HepG2 (cell line): Measurements from ENCODE around the gene ZNF559. TPM values are rescaled to one million over a fixed set of nuclear protein-coding genes. Genes with fewer than 3 reads are reported as not detected.
A peak's percentile ranks its signal among the peaks of the same experiment; 100 is the strongest.

Experiments used
- BRD4 ChIP-seq: sonication (generic); formaldehyde crosslinking; IDR thresholded peaks from 2 replicates; pipeline ENCODE4 v1.4.0; 2020; ENCODE audit warnings: missing genetic modification reagents
- EEA1 ChIP-seq: sonication (generic); formaldehyde crosslinking; IDR thresholded peaks from 2 replicates; pipeline ENCODE4 v1.5.1; 2020; ENCODE audit warnings: mild to moderate bottlenecking, missing genetic modification reagents, borderline replicate concordance
- ELF3 ChIP-seq: IDR thresholded peaks from 2 replicates; pipeline ENCODE4 v1.6.1; 2016; ENCODE audit warnings: missing genetic modification reagents, missing compliant biosample characterization
- HNF4G ChIP-seq, 2 experiments: sonication (generic) in 1 of 2; formaldehyde crosslinking in 1 of 2; IDR thresholded peaks; 2 replicates each; pipeline versions ENCODE4 v1.4.0 to v1.6.1; 2011 to 2020; ENCODE audit warnings: borderline replicate concordance in 2 of 2, low read depth in 2 of 2, mild to moderate bottlenecking in 2 of 2, low read length in 1 of 2, missing genetic modification reagents in 1 of 2, moderate library complexity in 1 of 2
- MBD4 ChIP-seq: IDR thresholded peaks from 2 replicates; pipeline ENCODE4 v1.6.1; 2012; ENCODE audit warnings: low read length, inconsistent platforms, borderline replicate concordance
- MXI1 ChIP-seq: IDR thresholded peaks from 3 replicates; pipeline ENCODE4 v1.6.1; 2012; ENCODE audit warnings: low read depth, low read length, inconsistent platforms, borderline replicate concordance
- NPAS2 ChIP-seq: sonication (generic); formaldehyde crosslinking; IDR thresholded peaks from 2 replicates; pipeline ENCODE4 v1.8.0; 2022; ENCODE audit warnings: mild to moderate bottlenecking, missing genetic modification reagents, borderline replicate concordance
- RXRA ChIP-seq: sonication (generic); formaldehyde crosslinking; IDR thresholded peaks from 2 replicates; pipeline ENCODE4 v1.5.1; 2020; ENCODE audit warnings: missing genetic modification reagents
- SALL2 ChIP-seq: sonication (generic); formaldehyde crosslinking; IDR thresholded peaks from 2 replicates; pipeline ENCODE4 v1.8.1; 2023; ENCODE audit warnings: mild to moderate bottlenecking, missing genetic modification reagents, inconsistent platforms
- STAT5B ChIP-seq: sonication (generic); formaldehyde crosslinking; IDR thresholded peaks from 2 replicates; pipeline ENCODE4 v1.4.0; 2020; ENCODE audit warnings: missing genetic modification reagents
- SYNCRIP ChIP-seq: fragments of 200-400 bp; formaldehyde crosslinking; IDR thresholded peaks from 2 replicates; pipeline ENCODE4 v1.6.1; 2018; ENCODE audit warnings: mild to moderate bottlenecking, low read depth, low read length; ENCODE audit not compliant: insufficient read depth
- TIGD3 ChIP-seq: sonication (generic); formaldehyde crosslinking; IDR thresholded peaks from 2 replicates; pipeline ENCODE4 v1.5.1; 2020; ENCODE audit warnings: mild to moderate bottlenecking, missing genetic modification reagents, borderline replicate concordance
- ZBTB8A ChIP-seq: sonication (generic); formaldehyde crosslinking; IDR thresholded peaks from 2 replicates; pipeline ENCODE4 v1.4.0; 2020; ENCODE audit warnings: mild to moderate bottlenecking, low read depth, missing genetic modification reagents, borderline replicate concordance
- ZMYM2 ChIP-seq: sonication (generic); formaldehyde crosslinking; IDR thresholded peaks from 2 replicates; pipeline ENCODE4 v1.8.0; 2022; ENCODE audit warnings: mild to moderate bottlenecking, missing genetic modification reagents
- ZNF138 ChIP-seq: sonication (generic); formaldehyde crosslinking; IDR thresholded peaks from 2 replicates; pipeline ENCODE4 v1.5.0; 2020; ENCODE audit warnings: mild to moderate bottlenecking, low read depth, missing genetic modification reagents
- ZNF430 ChIP-seq: sonication (generic); formaldehyde crosslinking; IDR thresholded peaks from 2 replicates; pipeline ENCODE4 v1.9.0; 2021; ENCODE audit warnings: mild to moderate bottlenecking, missing genetic modification reagents
- ZSCAN9 ChIP-seq: IDR thresholded peaks from 2 replicates; pipeline ENCODE4 v1.6.1; 2016; ENCODE audit warnings: borderline replicate concordance
- polyA plus RNA-seq, 8 experiments: library from polyadenylated mRNA; depleted of rRNA in 3 of 8; stranded (reverse) in 7 of 8; unstranded in 1 of 8; fragments of >200 nt; fragmentation: Illumina TruSeq in 4 of 8; extraction: Trizol in 4 of 8; gene quantifications; 2 replicates each; pipeline versions ENCODE4 v1.2.1 to v1.2.3, GENCODE V29; 2011 to 2016; ENCODE audit warnings: low read depth in 4 of 8, missing spikeins in 1 of 8, mixed read lengths in 1 of 8; ENCODE audit not compliant: insufficient read depth in 1 of 8
- total RNA-seq, 5 experiments: library from RNA; depleted of rRNA; stranded (reverse); fragments of >200 nt; fragmentation: Illumina TruSeq; extraction: Trizol; gene quantifications; 2 replicates each; pipeline ENCODE4 v1.2.3, GENCODE V29; 2016; ENCODE audit warnings: low read depth in 1 of 5
- TF ChIP-seq, protein P1 (sequence below): fragments of 450-650 bp; IDR thresholded peaks from 2 replicates; pipeline ENCODE4 v1.6.1; 2017; ENCODE audit warnings: mild to moderate bottlenecking
- TF ChIP-seq, protein P2 (sequence below): sonication (generic); formaldehyde crosslinking; IDR thresholded peaks from 2 replicates; pipeline ENCODE4 v1.5.1; 2020; ENCODE audit warnings: mild to moderate bottlenecking, missing genetic modification reagents, borderline replicate concordance

ZNF559 gene
- total and polyA plus RNA-seq, 2 of the 13 experiments (the other 11 are each of a cell fraction or from before 2014, with no cell fraction given), result 6.3 to 9.8 TPM

DNA sequence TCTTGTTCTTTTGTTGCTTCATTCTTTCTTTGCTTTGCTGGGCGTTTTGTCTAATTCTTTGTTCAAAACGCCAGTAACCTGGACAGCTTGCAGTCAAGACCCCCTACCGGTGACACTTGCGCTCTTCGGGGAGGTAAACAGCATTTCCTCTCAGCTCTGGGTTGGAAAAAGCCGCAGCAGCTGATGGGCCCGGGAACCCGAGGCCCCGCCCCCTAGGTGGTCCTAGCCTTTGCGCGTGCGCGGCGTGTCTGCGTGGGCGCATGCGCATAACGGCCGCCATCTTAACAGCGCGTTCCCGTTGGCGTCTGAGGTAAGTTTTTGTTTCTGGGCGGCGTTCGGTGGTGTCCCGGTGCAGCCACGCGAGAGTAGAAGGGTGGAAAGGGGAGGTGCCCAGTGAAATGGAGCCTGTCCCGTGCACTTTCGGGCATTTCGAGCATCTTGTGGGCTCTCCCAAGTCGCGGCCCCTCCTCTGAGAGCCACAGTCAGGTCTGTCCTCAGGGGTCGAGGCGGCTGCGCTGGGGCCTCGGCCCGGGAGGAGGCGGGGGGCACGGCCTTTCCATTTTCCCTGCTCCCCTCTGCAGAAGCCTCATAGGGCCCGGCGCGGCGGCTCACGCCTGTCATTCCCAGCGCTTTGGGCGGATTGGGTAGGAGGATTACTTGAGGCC is at the start of gene ZNF559 (continued):
- TF ChIP-seq ZNF138 (CRISPR knock-in tag), result no peak
- TF ChIP-seq EEA1 (CRISPR knock-in tag), result no peak
- no peak for TF ChIP-seq HNF4G (IDR thresholded peaks at IDR 0.05; ENCODE audit: borderline replicate concordance, low read depth, low read length)
- no peak for TF ChIP-seq HNF4G (CRISPR knock-in tag; IDR thresholded peaks at IDR 0.05; ENCODE audit: borderline replicate concordance, low read depth)
- peak; percentile 36; the same call in 1 of the 3 replicates for TF ChIP-seq MXI1
- TF ChIP-seq MBD4, result no peak
- TF ChIP-seq STAT5B (CRISPR knock-in tag), result no peak
- no peak for TF ChIP-seq NPAS2 (CRISPR knock-in tag)
- no peak for TF ChIP-seq TIGD3 (CRISPR knock-in tag)
- no peak for TF ChIP-seq ZMYM2 (CRISPR knock-in tag)
- TF ChIP-seq BRD4 (CRISPR knock-in tag), result no peak
- TF ChIP-seq, protein P1, sequence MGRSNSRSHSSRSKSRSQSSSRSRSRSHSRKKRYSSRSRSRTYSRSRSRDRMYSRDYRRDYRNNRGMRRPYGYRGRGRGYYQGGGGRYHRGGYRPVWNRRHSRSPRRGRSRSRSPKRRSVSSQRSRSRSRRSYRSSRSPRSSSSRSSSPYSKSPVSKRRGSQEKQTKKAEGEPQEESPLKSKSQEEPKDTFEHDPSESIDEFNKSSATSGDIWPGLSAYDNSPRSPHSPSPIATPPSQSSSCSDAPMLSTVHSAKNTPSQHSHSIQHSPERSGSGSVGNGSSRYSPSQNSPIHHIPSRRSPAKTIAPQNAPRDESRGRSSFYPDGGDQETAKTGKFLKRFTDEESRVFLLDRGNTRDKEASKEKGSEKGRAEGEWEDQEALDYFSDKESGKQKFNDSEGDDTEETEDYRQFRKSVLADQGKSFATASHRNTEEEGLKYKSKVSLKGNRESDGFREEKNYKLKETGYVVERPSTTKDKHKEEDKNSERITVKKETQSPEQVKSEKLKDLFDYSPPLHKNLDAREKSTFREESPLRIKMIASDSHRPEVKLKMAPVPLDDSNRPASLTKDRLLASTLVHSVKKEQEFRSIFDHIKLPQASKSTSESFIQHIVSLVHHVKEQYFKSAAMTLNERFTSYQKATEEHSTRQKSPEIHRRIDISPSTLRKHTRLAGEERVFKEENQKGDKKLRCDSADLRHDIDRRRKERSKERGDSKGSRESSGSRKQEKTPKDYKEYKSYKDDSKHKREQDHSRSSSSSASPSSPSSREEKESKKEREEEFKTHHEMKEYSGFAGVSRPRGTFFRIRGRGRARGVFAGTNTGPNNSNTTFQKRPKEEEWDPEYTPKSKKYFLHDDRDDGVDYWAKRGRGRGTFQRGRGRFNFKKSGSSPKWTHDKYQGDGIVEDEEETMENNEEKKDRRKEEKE, result no peak
- no peak for TF ChIP-seq ZBTB8A (CRISPR knock-in tag)
- TF ChIP-seq, protein P2, sequence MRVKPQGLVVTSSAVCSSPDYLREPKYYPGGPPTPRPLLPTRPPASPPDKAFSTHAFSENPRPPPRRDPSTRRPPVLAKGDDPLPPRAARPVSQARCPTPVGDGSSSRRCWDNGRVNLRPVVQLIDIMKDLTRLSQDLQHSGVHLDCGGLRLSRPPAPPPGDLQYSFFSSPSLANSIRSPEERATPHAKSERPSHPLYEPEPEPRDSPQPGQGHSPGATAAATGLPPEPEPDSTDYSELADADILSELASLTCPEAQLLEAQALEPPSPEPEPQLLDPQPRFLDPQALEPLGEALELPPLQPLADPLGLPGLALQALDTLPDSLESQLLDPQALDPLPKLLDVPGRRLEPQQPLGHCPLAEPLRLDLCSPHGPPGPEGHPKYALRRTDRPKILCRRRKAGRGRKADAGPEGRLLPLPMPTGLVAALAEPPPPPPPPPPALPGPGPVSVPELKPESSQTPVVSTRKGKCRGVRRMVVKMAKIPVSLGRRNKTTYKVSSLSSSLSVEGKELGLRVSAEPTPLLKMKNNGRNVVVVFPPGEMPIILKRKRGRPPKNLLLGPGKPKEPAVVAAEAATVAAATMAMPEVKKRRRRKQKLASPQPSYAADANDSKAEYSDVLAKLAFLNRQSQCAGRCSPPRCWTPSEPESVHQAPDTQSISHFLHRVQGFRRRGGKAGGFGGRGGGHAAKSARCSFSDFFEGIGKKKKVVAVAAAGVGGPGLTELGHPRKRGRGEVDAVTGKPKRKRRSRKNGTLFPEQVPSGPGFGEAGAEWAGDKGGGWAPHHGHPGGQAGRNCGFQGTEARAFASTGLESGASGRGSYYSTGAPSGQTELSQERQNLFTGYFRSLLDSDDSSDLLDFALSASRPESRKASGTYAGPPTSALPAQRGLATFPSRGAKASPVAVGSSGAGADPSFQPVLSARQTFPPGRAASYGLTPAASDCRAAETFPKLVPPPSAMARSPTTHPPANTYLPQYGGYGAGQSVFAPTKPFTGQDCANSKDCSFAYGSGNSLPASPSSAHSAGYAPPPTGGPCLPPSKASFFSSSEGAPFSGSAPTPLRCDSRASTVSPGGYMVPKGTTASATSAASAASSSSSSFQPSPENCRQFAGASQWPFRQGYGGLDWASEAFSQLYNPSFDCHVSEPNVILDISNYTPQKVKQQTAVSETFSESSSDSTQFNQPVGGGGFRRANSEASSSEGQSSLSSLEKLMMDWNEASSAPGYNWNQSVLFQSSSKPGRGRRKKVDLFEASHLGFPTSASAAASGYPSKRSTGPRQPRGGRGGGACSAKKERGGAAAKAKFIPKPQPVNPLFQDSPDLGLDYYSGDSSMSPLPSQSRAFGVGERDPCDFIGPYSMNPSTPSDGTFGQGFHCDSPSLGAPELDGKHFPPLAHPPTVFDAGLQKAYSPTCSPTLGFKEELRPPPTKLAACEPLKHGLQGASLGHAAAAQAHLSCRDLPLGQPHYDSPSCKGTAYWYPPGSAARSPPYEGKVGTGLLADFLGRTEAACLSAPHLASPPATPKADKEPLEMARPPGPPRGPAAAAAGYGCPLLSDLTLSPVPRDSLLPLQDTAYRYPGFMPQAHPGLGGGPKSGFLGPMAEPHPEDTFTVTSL (CRISPR knock-in tag), result no peak
- no peak for TF ChIP-seq ZSCAN9
- TF ChIP-seq RXRA (CRISPR knock-in tag), result no peak
- no peak for TF ChIP-seq ELF3
- no peak for TF ChIP-seq SALL2 (CRISPR knock-in tag)
- no peak for TF ChIP-seq SYNCRIP
- no peak for TF ChIP-seq ZNF430 (CRISPR knock-in tag)
